NCI-H2029 treated with DMSO at 0.1 percent for 48 hours (cell line): ENCODE data around the gene POLR1G.
"Not testable (repeated sequence)": the region's sequence is repeated elsewhere in the genome, so short reads cannot be mapped to it uniquely, and the experiment has no call there.

Experiments
- DNase-seq: peaks from one replicate; lab custom pipeline; 2025; lab: John Stamatoyannopoulos, UW

POLR1G gene

DNA sequence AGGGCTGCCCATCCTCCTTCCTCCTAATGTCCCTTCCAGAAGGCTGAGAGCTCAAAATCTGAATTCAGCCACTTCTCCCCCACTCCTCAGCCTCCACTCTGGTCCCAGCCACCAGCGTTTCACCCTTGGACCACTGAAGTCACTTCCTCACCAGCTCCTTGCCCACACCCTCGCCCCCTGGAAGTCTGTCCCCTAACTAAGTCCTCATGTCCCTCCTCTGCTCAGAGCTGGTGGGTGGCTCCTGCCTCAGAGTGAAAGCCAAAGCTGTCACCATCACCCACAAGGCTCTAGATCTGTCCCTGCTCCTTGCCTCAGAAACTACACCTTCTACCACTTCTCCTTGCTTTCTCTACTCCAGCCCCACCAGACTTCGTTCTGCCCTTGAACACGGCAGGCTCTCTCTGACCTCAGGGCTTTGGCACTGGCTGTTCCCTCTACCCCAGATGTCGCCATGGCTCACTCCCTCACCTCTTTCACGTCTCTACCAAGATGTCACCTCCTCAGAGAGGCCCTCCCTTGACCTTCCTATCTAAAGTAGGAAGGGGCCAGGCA, 15.6 kb downstream of the POLR1G start:
- DNase-seq, result no peak

DNA sequence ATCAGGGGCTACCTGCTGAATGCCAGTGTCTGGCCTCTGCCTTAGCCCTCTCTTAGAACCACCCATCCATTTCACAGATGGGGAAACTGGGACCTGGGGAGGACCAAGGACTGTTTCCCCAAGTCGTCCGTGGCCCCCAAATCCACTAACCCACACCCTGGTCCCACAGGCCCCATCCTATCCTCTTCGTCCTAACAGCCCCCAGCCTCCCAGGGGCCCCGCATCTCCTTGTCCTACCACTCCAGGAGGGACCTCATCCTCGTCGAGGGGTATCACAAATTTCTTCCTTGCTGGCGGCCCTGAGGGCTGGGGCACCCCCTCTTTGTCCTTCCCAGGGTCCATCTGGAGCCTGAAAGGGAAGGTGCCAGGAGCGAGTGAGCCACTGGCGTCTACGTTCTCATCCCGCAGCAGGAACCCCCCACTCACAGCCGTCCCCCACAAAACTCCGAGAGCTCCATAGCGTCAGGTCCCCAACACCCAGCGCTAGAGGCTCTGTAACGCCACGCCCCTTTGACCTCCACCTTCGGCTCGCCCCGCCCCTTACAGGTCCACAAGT, 16.7 kb downstream of the POLR1G start:
- DNase-seq, result no peak

DNA sequence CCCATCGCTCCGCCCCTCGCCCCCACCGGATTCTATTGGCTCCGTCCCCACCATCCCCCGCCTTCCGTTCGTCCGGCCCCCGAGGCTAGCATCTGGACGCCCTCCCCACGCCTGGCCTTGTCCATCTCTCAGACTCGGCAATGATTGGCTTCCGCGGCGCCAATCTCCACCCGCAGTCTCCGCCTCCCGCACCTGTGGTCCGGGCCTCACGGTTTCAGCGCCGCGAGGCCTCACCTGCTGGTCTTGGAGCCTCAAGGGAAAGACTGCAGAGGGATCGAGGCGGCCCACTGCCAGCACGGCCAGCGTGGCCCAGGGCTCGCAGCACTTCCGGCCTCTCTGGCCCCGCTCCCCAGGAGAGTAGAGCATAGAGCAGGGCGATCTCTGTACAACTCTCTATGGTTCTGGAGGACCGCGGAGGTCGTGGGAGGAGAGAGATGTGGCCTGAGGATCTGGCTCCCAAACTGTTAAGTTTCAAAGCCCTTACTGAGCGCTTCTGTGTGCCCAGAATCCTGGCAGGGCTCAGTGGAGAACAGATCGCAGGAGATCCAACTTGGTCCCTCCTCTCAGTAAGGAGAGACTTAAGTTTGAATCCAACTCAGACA, 17.2 kb downstream of the POLR1G start, which contains the start of gene ERCC1:
Gene ERCC1 (minus strand): TSS at position 329 of the 602 bp plus-strand sequence. CDS start 543 bp downstream, outside the sequence.
- DNase-seq, result peak; percentile 91

DNA sequence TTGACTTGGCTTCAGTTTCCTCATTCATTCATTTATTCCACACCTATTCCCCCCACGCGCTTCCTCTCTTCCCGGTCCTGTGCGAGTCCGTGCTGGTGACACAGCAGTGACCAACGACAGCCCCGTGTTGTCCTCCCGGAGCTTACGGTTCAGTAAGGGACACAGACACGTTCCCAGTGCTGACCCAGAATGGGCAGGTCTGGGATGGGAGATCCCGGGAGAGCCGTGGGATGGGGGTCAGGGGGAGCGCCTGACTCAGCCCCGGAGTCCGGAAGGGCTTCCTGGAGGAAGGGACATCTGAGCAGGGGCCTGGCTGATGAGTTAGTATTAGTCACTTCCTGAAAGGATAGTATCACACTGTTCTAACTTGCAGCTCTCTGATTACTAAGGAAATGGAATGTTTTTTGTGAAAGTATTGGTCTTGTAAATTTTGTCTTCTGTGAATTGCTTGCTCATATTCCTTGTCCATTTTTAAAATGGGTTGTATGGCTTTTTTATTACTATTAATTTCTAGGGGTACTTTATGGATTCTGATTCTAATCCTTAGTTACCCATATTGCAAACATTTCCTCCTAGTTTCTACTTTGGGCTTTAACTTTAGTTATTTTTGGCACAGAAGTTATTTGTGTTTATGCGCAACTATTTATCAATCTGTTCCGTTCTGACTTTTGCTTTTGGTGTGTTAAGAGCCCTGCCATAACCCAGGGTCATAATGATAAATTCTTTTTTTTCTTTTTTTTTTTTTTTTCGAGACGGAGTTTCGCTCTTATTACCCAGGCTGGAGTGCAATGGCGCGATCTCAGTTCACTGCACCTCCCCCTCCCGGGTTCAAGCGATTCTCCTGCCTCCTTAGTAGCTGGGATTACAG, 18.0 kb downstream of the POLR1G start:
- no peak for DNase-seq

DNA sequence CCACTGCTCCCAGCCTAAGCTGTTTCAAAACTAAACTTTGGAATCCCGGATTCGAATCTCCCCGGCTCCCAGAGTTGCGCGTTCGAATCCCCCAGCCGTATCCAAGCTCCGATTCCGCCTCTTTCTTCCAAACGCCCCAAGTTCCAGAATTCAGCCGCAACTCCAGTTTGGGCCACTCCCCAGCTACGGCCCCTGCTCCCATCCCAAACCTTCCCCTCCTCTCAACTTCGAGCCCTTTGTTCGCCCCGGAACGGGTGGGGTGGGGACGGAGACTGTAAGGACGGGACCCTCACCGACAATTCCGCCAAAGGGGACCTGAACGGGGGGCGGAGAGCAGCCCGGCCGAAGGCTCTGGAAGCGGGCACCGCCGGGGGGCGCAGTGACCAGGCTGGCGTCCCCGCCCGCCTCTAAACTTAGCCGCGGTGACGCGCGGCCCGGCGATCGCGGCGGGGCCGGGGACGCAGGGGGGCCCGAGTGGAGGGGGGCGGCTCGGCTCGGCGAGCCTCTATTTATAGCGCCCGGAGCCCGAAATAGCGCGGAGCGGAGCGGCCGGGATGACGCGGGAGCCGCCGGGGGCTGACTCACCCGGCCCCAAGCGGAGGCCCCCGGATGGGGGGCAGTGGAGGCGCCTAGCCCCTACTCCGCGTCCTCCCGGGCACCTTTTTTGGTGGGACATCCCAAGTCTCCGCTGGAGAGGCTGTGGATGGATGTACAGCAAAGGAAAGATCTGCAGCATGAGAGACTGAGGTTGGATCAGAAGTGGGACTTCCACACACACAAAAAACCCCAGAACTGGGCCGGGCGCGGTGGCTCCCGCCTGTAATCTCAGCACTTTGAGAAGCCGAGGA, 22.2 kb downstream of the POLR1G start:
- DNase-seq, result no peak

DNA sequence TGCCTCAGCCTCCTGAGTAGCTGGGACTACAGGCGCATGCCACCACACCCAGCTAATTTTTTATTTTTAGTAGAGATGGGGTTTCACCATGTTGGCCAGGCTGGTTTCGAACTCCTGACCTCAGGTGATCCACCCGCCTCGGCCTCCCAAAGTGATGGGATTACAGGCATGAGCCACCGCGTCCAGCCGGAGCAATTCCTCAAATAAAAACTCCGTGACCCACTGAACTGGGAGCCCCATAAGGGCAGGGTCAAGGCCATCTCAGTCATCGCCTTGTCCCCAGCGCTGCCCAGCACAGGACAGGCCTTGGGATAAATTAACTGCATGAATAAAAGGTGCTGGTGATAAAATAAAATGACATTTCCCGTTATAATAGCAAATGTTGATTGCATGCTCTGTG, 23.5 kb downstream of the POLR1G start:
- not testable (repeated sequence) for DNase-seq

DNA sequence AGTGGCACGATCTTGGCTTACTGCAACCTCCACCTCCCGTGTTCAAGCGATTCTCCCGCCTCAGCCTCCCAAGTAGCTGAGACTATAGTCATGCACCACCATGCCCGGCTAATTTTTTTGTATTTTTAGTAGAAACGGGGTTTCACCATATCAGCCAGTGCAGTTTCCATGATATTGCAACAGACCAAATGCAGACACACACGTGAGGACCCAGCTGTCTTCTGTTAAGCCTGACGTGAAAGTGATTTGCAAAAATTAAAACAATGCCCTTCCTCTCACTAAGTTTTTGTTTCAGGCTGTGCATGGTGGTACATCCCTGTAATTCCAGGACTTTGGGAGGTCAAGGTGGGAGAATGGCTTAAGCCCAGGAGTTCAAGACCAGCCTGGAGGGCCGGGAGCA, 24.6 kb downstream of the POLR1G start:
- DNase-seq, result not testable (repeated sequence)

DNA sequence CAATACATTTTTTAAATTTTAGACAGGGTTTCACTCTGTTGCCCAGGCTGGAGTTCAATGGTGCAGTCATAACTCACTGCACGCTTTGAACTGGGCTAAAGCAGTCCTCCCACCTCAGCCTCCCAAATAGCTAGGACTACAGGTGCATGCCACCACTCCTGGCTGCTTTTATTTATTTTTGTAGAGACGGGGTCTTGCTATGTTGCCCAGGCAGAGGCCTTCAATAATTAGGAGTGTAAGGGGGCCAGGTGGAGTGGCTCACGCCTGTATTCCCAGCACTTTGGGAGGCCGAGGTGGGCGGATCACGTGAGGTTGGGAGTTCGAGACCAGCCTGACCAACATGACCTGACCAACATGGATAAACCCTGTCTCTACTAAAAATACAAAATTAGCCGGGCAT, 26.1 kb downstream of the POLR1G start:
- not testable (repeated sequence) for DNase-seq

DNA sequence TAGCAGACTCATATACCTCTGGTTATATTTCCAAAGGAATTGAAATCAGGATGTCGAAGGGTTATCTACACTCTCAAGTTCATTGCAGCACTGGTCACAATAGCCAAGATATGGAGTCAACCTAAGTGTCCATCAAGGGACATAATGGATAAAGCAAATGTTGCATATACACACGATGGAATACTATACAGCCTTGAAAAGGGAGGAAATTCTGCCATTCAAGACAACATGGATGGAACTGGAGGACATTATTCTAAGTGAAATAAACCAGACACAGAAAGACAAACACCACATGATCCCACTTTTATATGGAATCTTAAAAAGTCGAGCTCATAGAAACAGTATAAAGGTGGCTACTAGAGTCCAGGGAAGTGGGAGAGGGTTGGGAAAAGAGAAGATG, 30.9 kb downstream of the POLR1G start:
- DNase-seq, result no peak

DNA sequence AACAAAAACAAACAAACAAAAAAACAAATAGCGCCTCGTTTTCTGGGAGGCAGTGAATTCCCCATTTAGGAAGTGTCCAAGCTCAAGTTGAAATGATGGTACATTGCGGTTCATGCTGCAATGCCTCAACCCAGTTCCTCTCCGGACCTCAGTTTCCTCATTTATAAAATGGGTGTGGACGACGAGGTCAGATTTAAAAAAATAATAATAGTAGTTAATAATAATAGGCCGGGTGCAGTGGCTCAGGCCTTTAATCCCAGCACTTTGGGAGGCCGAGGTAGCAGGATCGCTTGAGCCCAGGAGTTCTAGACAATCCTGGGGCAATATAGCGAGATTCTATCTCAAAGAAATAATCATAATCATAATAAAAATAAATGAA, 32.7 kb downstream of the POLR1G start:
- DNase-seq, result no peak

DNA sequence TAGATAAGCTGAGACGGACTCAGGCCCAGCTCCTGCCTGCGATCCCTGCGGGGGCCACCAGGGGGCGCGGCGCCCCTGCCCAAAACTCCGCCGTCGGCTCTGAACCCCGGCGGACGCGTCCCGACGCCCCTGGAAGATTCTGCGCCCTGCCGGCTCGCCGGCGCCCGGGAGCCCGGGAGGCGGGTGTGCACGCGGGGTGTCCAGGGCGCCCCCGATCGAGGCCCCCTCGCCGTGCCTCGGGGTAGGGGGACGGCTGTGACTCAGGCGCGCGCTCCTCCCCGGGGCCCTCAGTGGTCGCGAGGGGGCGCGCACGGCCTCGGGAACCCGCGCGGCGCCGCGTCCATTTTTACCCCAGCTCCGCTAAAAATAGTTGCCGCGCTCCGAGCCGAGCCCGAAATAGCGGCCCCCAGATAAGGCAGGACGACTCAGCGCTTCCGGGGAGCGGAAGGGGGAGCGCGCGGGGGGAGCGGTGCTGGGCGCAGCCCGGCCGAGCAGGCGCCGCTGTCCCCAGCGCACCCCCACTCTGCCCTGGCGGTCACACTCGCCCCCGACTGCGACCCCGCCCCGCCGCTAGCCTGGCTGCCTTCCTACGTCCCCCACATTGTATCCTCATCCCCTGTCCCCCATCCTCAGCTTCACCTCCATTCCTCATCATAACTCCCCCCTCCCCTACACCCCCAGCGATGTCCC, 33.3 kb downstream of the POLR1G start:
- DNase-seq, result peak; percentile 21

DNA sequence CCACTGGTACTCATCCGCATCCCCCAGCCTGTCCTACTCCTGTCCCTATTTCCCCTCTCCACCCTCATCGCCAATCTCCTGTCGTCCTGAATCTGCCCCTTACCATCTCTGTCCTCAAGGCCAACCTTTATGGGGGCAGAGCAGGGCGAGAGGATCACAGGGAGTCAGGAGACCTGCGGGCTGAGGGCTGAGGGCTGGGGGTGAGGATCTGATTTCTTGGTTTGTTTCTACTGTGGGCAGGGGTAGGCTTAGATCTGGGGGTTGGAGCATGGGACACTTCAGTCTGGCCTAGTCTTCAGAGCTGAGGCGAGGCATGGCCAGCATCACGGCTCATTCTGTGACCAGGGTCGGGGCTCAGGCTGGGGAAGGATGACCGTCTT, 33.8 kb downstream of the POLR1G start:
- DNase-seq, result no peak

DNA sequence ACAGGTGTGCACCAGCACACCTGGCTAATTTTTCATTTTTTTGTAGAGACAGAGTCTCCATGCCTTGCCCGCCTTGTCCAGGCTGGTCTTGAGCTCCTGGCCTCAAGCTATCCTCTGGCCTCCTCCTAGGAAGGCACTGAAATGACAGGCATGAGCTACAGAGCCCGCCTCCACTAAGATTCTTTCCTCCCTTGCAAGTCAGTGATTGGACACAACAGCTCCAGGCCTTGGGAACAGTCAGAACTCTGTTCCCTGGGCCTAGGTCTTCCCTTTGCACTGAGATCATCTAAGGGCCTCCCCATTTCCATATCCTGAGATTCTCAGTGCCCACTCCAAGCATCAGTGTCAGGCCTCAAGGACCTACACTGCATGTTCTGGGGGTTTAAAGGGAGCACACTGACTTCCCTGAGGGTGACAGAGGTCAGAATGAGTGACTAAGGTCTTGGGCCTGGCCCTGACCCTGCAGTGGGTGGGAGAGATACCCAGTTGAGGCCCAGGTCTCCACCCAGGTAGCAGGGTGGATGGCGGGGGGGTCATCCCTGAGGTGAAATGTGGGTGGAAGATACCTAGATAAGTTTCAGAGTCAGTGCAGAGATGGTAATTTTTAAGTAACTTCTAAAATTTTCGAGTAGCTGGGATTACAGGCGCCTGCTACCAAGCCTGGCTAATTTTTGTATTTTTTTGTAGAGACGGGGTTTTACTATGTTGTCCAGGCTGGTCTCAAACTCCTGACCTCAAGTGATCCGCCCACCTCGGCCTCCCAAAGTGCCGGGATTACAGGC, 34.6 kb downstream of the POLR1G start:
- no peak for DNase-seq

DNA sequence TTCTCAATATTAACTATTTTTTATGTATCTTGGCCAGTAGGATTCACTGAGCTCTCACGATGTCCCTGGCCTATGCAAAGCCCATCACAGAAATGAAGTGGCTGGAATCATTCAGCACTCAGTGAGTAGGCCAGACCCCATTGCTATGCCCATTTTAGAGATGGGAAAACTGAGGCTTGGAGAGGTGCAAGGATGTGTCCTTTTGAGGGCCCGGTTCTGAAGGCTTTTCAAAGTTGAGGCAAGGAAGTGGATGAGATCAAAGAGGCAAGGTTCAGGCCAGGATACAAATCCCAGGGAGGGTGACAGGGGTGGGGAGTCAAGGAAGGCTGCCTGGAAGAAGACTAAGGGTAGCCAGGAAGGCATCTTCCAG, 35.9 kb downstream of the POLR1G start:
- DNase-seq, result no peak

DNA sequence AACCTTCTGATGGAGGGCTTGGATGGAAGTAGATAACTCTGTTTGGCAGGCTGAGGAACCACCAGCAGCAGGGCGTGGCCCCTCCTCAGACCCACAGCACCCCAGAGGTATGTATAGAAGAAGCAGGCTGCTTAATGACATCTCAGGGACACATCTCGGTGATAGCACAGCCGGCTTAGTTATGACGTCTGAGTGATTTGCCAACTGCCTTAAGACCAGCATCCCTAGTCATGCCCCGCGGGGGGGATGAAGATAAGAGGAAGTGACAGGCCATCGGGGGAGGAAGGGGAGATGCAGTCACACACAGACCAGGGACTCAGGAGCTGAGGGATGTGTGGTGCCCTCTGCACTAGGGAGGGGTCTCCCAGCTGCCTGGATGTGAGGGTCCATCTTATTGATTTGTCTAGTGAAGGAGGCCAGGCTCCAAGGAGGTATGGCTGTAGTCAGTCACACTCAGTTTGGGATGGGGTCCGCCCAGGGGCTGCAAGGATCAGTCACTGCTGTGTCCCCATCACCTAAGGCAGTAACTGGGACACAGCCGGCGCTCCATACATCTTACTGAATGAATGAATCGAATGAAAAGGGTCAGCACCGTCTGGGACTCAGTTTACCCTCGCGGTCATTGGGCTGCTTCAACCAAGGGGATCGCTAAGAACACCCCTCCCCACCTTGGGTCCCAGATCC, 36.5 kb downstream of the POLR1G start:
- DNase-seq, result no peak

DNA sequence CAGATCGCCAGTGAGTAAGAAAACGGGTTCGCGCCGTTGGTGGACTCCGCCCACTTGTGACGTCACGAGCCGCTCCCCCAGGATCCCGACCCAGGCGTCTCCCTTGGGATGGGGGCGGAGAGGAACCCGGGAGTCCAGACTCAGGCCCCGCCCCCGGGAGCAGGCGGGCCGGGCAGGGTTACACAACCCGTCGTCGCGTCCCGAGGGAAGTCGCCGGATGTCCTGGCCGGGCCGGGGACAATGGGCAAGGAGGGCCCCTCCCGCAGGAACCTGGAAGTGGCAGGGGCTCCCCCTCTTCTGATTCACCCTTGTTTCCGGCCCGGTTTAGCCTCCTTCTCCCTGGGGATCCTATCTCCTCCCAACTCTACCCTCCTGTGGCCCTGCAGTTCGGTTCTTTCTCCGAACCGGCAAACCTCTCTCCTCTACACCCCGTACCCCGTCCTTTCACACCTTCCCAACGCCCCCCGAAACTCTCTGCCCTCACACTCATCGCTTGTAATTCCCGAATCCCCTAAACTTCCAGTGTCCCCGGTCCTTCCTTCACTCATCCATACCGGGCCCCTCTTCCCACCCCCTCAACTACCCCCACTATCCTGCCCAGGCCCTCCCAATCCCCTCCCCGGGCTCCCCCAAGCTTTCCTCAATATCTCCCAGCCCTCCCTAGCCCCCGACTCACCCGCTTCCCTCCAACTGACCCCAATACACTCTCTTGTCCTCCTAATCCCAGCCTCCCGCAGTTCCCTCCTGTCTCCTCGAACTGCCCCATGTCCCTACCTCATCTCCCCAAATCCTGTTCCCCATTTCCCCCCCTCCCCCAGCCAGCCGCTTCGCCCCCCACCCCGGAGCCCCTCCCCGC, 37.2 kb downstream of the POLR1G start:
- no peak for DNase-seq

DNA sequence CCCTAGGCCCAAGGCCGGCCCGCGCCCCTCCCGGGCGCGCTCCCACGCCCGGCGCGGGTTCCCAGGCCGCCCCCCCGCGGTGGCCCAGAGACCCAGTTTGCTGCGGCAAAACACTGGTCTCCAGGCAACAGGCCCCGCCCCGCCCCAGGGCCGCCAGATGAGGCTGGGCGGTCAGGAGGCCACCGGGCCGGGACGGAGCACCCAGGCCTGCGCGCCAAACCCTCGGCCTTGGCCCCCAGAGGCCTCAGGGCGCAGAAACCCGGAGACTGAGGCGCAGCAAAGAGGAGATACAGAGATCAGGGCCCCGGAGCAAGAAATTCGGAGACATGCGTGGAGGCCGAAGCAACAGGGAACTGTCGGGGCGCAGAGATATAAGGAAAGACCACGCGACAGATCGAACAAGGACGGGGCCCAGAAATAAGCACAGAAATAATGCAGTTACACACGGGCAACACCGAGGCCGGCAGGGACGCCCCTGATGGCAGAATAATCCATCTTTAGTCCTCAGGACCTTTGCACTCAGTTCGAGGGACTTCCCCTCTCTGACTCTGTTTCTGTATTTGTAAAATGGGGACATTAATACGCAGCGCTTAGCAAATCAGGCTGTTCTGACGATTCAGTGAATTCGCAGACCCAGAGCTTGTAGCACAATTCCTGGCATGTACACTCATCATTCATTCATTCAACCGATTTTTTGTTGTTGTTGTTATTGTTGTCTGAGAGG, 38.0 kb downstream of the POLR1G start:
- DNase-seq, result no peak

DNA sequence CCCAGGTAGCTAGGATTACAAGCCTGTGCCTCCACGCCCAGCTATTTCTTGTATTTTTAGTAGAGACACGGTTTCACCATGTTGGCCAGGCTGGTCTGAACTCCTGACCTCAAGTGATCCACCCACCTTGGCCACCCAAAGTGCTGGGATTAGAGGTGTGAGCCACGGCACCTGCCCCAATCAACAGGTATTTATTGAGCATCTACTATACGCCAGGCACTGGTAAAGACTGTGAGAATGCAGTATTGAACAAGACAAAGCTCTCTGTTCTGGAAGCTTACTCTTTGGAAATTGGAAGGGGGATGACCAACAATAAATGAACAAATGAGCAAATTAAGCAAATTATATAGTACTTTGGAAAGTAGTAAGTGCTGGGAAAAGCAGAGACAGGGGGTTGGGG, 38.7 kb downstream of the POLR1G start:
- no peak for DNase-seq
